Occipital lobe (tissue), 2 donors: Measurements from ENCODE around the gene OMD. TPM values are rescaled to one million over a fixed set of nuclear protein-coding genes. Genes with fewer than 3 reads are reported as not detected.
"Not testable (repeated sequence)": the region's sequence is repeated elsewhere in the genome, so short reads cannot be mapped to it uniquely, and the experiment has no call there.

ENCODE experiments used
- DNase-seq: peaks from one replicate; lab custom pipeline; 2025; lab: John Stamatoyannopoulos, UW
- total RNA-seq: library from RNA; depleted of rRNA; stranded (reverse); fragments of >200 nt; gene quantifications from one replicate; pipeline ENCODE4 v1.2.3, GENCODE V29; 2014

Gene OMD
- total RNA-seq, 1 donor from 2014 or later: 2.5 TPM

DNA sequence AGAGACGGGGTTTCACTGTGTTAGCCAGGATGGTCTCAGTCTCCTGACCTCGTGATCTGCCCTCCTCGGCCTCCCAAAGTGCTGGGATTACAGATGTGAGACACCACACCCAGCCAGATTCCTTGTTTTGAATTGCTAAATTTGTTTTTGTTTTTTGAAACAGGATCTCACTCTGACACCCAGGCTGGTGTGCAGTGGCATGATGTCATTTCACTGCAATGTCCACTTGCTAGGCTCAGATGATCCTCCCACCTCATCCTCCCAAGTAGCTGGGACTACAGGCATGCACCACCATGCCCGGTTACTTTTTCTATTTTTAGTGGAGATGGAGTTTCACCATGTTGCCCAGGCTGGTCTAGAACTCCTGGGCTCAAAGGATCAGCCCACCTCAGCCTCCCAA is 13.1 kb downstream of the OMD start:
- DNase-seq: not testable (repeated sequence)

DNA sequence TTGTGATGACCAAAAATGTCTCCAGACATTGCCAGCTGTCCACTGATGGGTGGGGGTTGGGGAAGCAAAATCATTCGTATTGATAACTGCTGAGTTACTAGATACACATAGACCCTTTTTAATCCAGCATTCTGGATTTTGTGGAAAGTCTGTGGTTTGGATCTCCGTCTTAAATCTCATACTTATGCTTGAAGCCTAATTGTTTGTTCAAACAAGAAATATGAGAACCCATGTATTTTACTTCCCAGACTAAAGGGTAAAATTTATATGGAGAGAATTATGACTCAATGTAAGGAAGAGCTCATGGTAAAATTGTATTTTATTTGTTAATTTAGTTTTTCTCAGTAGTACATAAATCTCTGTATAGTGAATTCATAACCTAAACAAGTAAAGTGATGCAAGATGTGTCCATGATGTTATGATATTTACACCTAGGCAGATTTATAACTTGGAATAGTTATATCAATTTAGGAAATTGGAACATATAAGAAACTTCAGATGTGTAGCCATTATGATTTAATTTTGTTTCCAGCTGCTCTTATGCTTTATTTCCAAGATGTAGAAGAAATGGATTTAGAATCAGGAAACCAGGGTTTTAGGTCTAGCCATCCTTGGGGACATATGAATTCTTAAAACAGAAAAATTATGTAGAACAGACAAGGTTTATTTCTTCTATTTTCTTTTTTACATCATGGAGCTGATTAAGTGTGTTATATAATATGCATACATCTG is 15.4 kb downstream of the OMD start:
- no peak for DNase-seq

DNA sequence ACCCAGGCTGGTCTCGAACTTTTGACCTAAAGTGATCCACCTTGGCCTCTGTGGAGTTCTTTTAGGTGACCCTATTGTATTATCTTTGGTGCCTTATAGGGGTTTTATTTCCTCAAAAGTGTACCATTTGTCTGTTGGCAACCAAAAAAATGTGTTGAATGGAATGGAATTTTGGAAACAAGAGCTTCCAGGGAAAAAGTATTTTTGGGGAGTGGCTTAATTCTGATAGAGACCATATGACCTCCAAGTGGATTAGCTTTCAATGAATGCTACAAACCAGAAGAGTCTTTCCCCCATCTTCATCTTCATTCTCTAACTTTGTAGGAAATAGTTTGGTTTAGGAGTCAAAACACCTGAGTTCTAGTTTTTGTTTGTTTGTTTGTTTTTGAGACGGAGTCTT is 16.5 kb downstream of the OMD start:
- no peak for DNase-seq

DNA sequence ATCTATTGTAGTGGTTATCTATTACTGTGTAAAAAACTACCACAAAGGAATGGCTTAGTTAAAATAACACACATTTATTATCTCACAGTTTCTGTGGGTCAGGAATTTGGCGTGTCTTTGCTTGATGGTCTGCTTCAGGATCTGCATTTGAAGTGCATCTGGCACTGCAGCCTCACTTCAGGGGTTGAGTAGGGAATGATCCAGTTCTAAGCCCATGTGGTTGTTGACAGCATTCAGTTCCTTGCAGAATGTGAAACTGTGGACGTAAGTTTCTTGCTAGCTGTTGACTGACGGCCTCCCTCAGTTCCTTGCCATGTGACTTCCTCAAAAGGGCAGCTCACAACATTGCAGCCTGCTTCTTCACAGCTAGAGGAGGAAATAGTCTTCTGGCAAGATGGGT is 17.8 kb downstream of the OMD start:
- no peak for DNase-seq

DNA sequence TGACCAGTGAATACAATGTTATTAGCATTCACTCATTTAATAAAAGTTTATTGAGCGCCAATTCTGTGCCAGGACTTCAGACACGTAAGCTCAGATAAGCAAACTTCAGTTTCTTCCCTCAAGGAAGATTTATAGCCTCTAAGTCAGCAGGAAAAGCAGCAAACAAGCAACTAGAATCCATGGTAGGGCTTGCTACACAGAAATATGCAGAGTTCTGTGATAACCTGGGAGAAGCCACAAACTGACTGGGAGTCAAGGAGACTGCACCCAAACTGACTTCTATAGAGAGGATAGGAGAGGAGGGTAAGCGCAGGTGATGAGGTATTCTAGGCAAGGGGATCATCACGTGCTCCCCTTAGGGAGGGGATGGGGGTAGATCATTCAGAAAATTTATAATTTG is 18.5 kb downstream of the OMD start:
- no peak for DNase-seq

DNA sequence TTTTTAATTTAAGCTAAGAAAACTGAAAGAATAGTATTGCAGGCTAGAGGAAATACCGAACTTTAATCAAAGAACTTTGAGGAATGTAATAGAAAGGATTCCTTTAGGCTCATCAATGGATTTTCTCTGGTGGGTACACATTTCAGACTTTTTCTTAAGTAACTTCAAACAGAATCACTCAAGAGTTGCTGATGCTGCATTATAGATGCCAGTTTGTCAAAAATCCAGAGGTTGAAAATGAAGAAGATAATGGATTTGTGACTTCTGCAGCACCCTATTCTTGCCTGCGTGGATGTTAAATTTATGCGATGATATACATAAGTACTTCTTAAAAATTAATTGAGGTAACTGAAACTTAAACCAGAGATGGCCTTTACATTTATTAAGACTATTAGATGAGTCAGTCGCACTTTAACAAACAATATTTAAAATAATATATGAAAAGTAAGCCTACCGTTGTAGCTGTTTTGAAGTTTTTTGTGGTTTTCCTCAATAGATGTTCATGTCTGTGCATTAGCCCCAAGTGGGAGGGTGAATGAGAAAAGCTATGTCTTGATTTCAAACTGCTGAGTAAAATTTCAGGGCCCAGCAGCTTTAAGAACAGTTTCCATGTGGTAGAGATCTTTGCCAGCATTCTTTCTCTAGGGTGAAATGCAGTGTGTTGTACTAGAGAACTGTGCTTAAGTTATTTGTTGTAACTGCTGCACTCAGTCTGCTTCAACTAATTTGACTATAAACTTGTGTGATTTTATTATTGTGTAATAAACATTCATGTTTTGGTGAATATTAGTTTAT is 20.0 kb downstream of the OMD start, which contains the start of gene OGN:
Gene OGN, minus strand, starts transcription at position 537 of the 795 bp plus-strand sequence. CDS start 1,171 bp downstream, outside the sequence.
- DNase-seq: no peak

DNA sequence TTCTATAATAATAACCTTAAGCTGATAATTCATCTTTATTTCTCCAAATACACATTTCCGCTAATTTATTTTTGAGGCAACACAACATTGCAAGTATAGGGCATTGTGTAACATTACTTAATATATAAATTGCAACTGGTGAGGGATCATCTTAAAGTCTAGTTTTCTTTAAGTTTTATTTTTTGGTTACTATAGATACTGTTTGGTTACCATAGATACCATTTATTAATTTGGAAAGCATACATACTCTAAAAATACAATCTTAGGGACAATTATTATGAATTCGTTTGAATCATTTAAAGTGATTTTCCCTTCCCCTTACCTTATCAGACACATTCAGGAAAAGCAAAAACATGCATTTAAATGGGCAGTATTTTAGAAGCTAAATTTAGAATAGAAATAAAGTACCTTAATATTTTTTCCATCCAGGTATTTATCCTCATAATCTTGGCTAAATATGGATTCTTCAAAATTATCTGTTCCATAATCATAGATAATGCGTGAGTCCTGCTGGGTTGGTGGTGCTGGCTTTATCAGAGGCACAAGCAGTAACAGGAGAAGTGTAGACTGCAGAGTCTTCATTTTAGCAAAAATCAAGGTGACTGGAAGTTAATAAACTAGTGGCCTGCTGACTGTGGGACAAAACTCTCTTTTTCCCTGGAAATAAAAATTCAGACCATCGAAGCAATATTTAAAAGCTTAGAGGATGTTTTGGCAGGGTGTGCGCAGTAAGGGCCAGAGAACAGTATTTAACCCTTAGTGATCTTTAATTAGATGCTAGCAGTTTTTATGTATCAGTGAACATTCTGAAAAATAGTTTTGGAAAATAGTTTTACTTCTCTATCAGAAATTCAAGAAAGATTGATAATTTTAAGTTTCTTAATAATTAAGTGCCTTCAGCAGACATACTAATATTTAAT is 21.2 kb downstream of the OMD start:
- no peak for DNase-seq

DNA sequence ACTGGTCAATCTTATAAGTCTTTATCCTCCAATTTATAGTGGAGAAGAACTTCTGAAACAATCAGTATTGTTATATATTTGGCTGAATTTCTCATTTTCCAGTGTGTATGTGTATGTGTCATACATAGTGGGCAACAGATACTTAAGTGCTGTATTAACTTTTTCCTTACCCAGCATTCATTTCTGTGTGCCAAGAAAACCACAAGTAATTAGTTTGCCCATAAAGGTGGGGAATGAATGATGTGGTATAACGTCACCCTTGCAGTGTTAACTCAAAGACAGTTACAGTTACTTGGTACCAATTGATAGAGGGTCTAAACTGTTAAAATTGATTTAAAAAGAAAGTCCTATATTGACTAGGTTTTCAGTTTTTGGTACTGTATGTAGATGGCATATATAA is 21.9 kb downstream of the OMD start:
- no peak for DNase-seq

DNA sequence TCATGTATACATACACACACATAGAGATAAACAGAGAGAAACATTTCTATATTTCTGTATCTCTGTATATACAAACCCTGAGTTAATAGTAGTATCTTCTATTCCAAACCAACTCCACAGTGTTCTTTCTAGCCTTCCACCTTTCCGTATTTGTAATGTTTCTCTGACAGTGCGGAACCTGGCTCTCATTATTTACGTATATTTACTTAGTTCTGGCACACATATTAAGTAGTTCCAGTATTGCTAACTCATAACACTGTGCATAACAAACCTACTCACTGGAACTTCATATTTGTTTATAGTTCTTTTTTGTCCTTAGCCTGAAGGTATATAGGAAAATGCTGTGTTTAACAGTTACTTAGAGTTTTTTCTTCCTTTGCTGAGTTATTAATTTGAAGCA is 26.4 kb downstream of the OMD start:
- no peak for DNase-seq

DNA sequence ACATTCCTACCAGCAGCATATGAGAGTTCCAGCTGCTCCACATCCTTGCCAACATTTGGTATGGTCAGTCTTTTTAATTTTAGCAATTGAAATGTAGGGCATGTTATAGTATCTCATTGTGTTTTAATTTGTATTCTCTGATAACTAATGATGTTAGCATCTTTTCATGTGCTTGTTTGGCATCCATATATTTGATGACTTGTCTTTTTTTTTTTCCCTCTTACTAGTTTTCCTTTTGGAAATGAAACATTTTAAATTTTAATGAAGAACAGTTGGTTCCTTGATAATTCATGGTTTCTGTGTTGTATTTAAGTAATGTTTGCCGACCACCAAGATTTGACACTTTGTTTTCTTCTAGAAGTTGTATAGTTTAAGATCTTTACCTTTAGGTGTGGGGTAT is 28.7 kb downstream of the OMD start:
- DNase-seq: no peak

DNA sequence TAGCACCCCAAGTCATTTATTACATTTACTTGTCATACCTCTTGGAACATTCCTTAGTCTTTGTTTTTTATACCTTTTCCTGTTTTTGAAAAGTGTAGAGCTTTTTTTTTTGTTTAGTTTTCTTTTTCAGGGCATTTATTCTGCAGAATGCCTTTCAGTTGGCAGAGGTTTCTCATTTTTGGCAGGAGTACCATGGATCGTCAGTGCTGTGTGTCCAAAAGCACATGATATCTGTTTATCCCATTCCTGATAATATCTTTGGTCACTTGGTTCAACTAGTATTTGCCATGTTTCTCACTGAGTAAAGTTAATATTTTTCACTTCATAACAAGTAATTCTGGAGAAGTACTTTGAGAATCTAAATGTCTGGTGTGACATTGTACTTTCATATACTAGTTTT is 30.6 kb downstream of the OMD start:
- DNase-seq: no peak

DNA sequence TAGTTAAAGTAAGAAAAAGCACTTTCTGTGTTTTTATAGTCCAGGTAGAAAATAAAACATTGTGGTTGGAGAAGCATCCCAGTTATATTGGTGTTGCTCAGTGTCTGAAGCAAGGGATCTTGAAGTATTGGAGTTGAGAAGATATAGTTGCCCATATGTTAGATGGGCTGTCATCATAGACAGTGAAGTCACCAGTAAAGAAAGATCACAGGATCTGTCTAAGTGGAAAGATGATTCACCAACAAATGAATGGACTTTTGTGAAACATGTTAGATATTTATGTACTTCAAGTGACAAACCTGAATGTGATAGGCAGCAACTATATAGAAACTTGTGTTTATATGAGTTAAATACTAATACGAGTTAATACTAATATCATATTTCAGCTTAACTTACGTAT is 31.6 kb downstream of the OMD start:
- no peak for DNase-seq

DNA sequence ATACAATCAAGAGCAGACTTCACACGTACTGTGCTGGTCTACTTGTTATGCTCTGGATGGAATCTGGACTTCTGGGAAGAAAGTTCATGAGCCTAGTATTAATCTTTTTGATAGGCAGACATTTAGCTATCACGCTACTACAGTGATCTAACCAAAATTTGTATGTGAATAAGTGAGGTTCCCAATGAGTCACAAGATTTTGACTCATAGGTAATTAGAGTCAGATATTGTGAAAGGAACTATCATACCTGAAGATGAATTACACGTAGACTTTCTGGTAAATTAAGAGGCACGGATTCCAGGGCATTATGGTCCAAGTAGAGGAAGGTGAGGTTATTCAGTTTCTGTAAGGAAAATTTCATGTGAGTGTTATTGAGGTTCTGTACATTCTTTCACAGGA is 38.3 kb downstream of the OMD start:
- no peak for DNase-seq

DNA sequence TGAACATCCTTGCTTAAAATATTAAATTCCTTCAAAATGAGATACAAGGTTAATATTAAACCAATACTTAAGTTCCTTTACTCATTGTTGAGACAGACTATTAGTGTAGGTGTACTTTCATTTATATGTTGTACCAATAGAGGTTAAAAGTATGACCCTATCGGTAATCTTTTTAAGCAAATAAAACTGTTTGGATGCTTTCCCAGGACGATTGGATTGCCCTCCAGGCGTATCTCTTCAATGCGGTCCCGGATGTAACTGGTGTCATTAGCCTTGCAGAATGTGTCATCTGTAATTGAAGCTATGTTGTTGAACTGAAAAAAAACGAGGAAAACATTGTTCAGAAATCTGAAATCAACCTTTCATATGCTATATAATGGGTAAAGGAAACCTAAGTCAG is 38.8 kb downstream of the OMD start:
- no peak for DNase-seq

DNA sequence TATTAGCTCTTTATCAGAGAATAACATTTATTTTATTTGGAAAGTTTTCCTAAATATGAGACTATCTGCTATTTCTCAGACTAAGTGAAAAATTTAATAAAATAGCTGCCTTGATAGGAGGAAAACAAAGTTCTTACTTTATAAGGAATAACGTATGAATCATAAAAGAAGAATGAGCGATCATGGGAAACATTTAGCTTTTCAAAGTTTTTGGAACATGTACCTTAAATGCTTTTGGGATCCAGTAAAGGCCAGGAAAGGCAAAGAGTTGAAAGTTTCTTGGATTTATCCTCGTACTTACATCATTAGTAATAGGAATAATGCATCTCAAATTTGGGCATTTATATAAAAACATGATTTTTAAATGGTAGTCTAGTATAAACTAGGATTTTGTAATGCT is 39.3 kb downstream of the OMD start:
- DNase-seq: no peak

DNA sequence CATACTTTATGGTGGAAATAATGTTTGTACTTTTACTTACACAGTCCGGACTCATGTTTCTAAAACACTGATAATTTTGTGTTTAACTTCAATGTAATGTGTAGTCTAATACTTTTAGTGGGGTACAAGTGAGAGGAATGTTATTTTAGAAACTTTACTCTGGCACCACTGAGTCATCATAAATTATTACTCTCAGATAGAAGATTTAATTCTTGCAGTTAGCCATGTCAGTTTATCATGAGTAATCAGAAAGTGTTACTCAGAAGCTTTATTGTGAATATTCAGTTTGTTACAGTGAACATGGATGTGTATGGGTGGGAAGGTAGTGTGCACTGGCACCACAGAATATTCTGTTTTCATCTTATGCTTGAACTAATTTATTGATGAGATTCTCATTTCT is 39.9 kb downstream of the OMD start:
- no peak for DNase-seq

DNA sequence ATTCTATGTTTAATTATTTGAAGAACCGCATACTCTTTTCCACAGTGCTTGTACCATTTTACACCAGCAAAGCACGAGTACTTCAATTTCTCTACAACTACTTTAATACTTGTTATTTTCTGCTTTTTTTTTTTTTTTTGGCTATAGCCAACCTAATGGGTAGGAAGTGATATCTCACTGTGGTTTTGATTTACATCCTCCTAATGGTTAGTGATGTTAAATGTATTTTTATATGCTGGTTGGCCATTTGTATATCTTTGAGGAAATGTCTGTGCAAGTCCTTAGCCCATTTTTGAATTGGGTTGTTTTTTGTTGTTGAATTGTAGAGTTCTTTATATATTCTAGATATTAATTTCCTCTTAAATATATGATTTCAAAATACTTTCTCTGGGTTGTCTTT is 42.5 kb downstream of the OMD start:
- no peak for DNase-seq

DNA sequence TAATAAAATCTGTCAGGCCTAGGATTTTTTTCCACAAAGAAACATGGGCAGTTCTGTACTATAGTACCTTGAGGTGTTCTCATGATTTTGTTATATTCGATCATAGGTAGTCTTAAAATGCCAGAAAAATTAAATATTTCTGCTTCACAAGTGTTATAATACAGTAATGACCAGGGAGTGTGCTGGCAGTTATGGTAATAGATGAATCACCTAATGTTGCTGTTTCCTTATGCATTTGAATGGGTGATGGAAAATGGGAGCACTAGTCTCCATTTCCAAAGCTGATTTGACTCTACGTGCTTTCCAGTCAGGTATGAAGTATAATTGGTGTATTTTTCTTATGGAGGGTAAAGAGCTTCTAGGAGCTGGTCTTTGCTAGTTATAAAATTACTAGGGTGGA is 43.7 kb downstream of the OMD start:
- DNase-seq: no peak

DNA sequence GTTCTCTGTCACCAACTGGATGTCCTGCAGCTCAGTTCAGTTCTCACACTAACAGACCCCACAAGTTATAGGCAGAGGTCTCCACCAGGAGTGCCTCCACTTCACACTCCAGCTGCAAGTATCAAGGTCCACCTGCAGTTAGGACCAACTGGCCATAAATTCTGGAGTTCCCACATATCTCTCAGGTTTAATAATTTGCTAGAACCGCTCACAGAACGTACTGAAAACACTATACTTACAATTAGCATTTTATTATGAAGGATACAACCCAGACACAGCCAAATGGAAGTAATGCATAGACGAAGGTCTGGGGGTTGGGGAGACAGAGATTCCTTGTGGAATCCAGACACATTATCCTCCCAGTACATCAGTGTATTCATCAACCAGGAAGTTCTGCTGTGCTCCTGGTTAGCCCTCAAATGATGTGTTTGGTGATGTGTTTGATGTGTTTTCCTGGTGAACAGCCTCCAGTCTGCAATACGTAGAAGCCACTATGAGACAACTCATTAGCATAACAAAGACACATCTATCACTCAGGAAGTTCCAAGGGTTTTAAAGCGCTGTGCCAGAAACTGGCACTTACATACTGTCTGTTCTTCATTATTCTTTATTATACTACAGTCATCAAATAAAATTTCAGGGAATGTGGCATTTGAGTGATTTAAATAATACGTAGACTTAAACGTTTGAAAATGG is 45.3 kb downstream of the OMD start:
- DNase-seq: no peak

DNA sequence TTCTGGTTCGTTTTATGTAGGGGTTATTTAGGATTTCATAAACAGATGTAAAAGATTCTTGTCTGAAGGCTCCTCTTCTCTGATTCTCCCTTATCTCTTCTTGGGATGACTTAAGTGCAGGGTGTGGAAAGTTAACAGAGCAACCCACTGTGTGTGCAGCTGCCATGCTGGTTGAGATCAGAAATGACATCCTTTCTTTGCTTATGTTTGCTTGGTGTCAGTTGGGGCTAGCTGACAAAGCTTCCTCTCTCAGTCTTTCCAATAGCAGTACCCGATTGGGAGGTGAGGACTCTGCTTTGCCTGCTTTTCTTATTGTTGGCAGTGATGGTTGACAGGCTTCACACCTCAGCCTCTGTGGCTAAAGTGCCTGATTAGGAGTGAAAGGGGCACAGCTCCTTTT is 46.4 kb downstream of the OMD start:
- DNase-seq: no peak

DNA sequence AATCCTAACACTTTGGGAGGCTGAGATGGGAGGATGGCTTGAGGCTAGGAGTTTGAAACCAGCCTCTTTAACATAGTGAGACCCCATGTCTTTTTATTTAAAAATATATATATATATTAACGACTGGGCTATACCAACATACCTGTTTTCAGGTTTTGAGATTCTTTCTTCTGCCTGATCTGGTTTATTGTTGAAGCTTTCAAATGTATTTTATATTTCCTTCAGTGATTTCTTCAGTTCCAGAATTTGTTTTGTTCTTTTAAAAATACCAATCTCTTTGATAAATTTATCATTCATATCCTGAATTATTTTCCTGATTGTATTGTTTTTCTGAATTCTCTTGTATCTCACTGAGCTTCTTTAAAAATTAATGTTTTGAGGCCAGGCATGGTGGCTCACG is 51.1 kb downstream of the OMD start:
- no peak for DNase-seq
